Measurements from ENCODE around the gene RAB3IL1. TPM values are rescaled to one million over a fixed set of nuclear protein-coding genes. Genes with fewer than 3 reads are reported as not detected.

RAB3IL1 gene
- total and polyA plus RNA-seq, 9 of the 15 experiments (the other 6 are each of a cell fraction or from before 2014, with no cell fraction given): 0.15 to 42.6 (median 15.5) TPM

DNA sequence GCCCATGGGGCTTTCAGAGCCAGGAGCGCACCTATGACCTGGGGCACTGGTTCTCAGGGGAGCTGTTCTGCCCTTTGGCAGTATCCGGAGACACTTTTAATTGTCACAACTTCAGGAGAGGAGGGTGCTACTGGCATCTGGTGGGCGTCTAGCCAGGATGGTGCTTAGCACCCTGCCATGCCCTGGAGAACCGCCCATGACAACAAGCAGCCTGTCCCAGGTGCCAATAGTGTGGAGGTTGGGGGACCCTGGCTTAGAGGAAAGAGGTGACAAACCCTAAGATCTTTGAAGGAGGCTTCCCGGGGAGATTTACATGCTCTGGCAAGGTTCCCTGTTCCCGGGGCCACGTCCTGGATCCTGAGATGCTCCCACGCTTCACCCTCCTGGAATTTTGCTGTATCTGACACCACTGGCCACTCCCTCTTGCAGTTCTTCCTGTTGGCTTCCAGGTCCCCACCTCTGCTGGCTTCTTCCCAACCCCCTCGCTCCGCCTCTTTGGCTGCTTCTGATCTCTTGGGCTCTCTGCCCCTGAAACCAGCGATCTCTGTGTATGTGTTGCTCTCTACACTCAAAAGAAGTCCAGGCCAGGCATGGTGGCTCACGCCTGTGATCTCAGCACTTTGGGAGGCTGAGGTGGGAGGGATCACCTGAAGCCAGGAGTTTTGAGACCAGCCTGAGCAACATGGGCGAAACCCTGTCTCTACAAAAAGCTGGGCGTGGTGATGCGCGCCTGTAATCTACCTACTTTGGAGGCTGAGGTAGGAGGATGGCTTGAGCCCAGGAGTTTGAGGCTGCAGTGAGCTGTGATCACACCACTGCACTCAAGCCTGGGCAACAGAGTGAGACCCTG lies 57.1 kb downstream of the RAB3IL1 start (continued):
- TF ChIP-seq, protein P1, sequence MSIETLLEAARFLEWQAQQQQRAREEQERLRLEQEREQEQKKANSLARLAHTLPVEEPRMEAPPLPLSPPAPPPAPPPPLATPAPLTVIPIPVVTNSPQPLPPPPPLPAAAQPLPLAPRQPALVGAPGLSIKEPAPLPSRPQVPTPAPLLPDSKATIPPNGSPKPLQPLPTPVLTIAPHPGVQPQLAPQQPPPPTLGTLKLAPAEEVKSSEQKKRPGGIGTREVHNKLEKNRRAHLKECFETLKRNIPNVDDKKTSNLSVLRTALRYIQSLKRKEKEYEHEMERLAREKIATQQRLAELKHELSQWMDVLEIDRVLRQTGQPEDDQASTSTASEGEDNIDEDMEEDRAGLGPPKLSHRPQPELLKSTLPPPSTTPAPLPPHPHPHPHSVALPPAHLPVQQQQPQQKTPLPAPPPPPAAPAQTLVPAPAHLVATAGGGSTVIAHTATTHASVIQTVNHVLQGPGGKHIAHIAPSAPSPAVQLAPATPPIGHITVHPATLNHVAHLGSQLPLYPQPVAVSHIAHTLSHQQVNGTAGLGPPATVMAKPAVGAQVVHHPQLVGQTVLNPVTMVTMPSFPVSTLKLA (conservative IDR thresholded peaks at IDR 0.05): 0 out of 4 replicates have a peak, but pooled peaks of 1 of the 2 experiments have one; percentile 14
- no peak for TF ChIP-seq MBD2 (IDR thresholded peaks at IDR 0.05; ENCODE audit: borderline replicate concordance, low read depth)

- intact Hi-C loops (cut with micrococcal nuclease): no loop called here
- TF ChIP-seq ZBTB33 (CRISPR knock-in tag; IDR thresholded peaks at IDR 0.05) (0 out of 2 replicates have a peak, but pooled peaks have one; percentile 11), TOE1 (IDR thresholded peaks at IDR 0.05; ENCODE audit: borderline replicate concordance) (no peak), TOE1 (CRISPR knock-in tag; IDR thresholded peaks at IDR 0.05; ENCODE audit: borderline replicate concordance, low read depth) (no peak), KLF1 (tag; IDR thresholded peaks at IDR 0.05) (no peak), RBM25 (IDR thresholded peaks at IDR 0.05; ENCODE audit: low read depth, low read length, severe bottlenecking) (no peak), VEZF1 (CRISPR knock-in tag; IDR thresholded peaks at IDR 0.05) (no peak)
These were observed 61.3 kb downstream of the RAB3IL1 start for GRCh38 chr11:61855939-61856680.

More at GRCh38 chr11:61855939-61856680, 61.3 kb downstream of the RAB3IL1 start:
- no peak for FAIRE-seq
- no peak overlapping the region for H3K27ac ChIP-seq (ENCODE audit: extremely low read depth, low read depth, low read length)
- ATAC-seq: no peak
- peak overlapping the region in 1 of 2 experiments; percentile 75; a peak in 2 of 4 replicates for H3K9ac ChIP-seq (ENCODE audit: insufficient read depth in 1 of 2, low read depth in 2 of 2, low read length in 2 of 2)
- H2AFZ ChIP-seq (ENCODE audit: low read depth, low read length): no peak overlapping the region
- no TSS peak for BruUV-seq (replicated peaks)
- no peaks in the 10 kb centered on the region for H4K20me1 ChIP-seq (replicated peaks; ENCODE audit: control insufficient read depth, insufficient read depth, low read length)
- 82% methylated on average over 11 of the region's 12 CpGs for WGBS (ENCODE audit: insufficient coverage, low coverage, missing lambda C conversion rate)
- no peaks in the 10 kb centered on the region for H3K9me1 ChIP-seq (ENCODE audit: control insufficient read depth, insufficient read depth, low read length)
- POLR2A ChIA-PET: interaction anchor here (0.8 kb wide), 1 partner anchor 20 kb away, joined by 3 read pairs; no protein-coding TSS in a partner anchor
- CTCF ChIA-PET (ENCODE audit: low intra/inter-chr PET ratio): no interaction called here
- no peaks in the 10 kb centered on the region for H3K9me3 ChIP-seq (replicated peaks; ENCODE audit: control insufficient read depth, insufficient read depth, low read depth, low read length)
- H3K79me2 ChIP-seq (ENCODE audit: control insufficient read depth, insufficient read depth, low read length): no peaks in the 10 kb centered on the region
- peaks cover 7% of the 10 kb centered on the region; the same call in 2 of the 3 replicates for H3K36me3 ChIP-seq (ENCODE audit: control insufficient read depth, insufficient read depth, low read length)
- H3K4me1 ChIP-seq (replicated peaks in 1 of 2; ENCODE audit: control insufficient read depth in 2 of 2, insufficient read depth in 2 of 2, low read length in 2 of 2): peaks cover 22 to 66% of the 10 kb centered on the region in 2 experiments
- no peak overlapping the region for H3K4me3 ChIP-seq
- H3K4me2 ChIP-seq (ENCODE audit: insufficient read depth, low read length): no peak overlapping the region
- no peaks in the 10 kb centered on the region for H3K27me3 ChIP-seq (ENCODE audit: control insufficient read depth in 2 of 2, insufficient read depth in 2 of 2, low read length in 2 of 2)
- in situ Hi-C loops (cut with MboI): no loop called here
- DNase-seq (ENCODE audit: extremely low read depth in 1 of 4, low spot score in 3 of 4): no peak

All from K562 (cell line).